GM18526 (cell line): ENCODE results near the gene FN3KRP.

Source experiments
- POLR2A ChIP-seq: IDR thresholded peaks from 3 replicates; pipeline ENCODE4 v1.6.1; 2011; ENCODE audit not compliant: insufficient read length; ENCODE audit errors: extremely low read depth

Gene FN3KRP

GRCh38 chr17:82696916-82697807 is 19.3 kb upstream of the FN3KRP start:
- no peak for TF ChIP-seq POLR2A

- TF ChIP-seq POLR2A = no peak
Observed at GRCh38 chr17:82697808-82698064, 18.8 kb upstream of the FN3KRP start.

- peak; percentile 26 for TF ChIP-seq POLR2A
Observed at GRCh38 chr17:82698065-82698973, 18.2 kb upstream of the FN3KRP start, which contains the start of gene RAB40B. TSS of gene RAB40B (minus strand) at chr17:82698698. CDS start at chr17:82698596, 102 bp downstream.

GRCh38 chr17:82698974-82699442 is 17.5 kb upstream of the FN3KRP start:
- no peak for TF ChIP-seq POLR2A

- TF ChIP-seq POLR2A = no peak
Observed at GRCh38 chr17:82699551-82699950, 17.0 kb upstream of the FN3KRP start.

- no peak for TF ChIP-seq POLR2A
Observed at GRCh38 chr17:82702231-82702927, 14.1 kb upstream of the FN3KRP start.

GRCh38 chr17:82703036-82703745 is 13.3 kb upstream of the FN3KRP start:
- TF ChIP-seq POLR2A = no peak

GRCh38 chr17:82703935-82704865 is 12.3 kb upstream of the FN3KRP start:
- TF ChIP-seq POLR2A = no peak

GRCh38 chr17:82704886-82705285 is 11.6 kb upstream of the FN3KRP start:
- no peak for TF ChIP-seq POLR2A

- TF ChIP-seq POLR2A = no peak
Observed at GRCh38 chr17:82705756-82706155, 10.8 kb upstream of the FN3KRP start.

- no peak for TF ChIP-seq POLR2A
Observed at GRCh38 chr17:82709024-82709675, 7.4 kb upstream of the FN3KRP start.

GRCh38 chr17:82709676-82710498 is 6.6 kb upstream of the FN3KRP start:
- TF ChIP-seq POLR2A = no peak

- no peak for TF ChIP-seq POLR2A
Observed at GRCh38 chr17:82710499-82711232, 5.8 kb upstream of the FN3KRP start.
